ENCODE results near the gene SNRK. TPM values are rescaled to one million over a fixed set of nuclear protein-coding genes. Genes with fewer than 3 reads are reported as not detected.

The SNRK gene
- total and polyA plus RNA-seq, 2 of the 13 experiments (the other 11 are each of a cell fraction or from before 2014, with no cell fraction given), result 11.4 to 16.1 TPM

DNA sequence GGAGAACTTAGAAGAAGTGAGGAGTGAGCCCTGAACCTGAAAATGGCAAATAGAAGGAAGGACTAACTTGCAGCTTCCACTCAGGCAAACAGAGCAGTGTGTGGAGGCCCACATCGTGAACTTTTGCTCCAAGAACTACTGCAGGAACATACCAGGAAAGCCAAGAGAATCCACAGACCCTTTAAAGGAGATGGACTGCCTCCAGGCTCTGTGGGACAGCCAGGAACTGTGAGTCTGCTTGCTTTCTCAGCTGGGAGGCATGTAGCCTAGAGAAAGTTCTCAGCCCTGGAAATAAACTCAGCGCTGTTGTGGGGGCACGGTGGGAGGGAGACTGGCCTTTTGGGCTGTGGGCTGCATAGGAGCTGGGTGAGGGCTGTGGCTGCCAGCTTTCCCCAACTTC, 93.0 kb downstream of the SNRK start (continued):
- TF ChIP-seq ZNF513 (CRISPR knock-in tag; conservative IDR thresholded peaks at IDR 0.05), result no peak
- TF ChIP-seq, protein P1, sequence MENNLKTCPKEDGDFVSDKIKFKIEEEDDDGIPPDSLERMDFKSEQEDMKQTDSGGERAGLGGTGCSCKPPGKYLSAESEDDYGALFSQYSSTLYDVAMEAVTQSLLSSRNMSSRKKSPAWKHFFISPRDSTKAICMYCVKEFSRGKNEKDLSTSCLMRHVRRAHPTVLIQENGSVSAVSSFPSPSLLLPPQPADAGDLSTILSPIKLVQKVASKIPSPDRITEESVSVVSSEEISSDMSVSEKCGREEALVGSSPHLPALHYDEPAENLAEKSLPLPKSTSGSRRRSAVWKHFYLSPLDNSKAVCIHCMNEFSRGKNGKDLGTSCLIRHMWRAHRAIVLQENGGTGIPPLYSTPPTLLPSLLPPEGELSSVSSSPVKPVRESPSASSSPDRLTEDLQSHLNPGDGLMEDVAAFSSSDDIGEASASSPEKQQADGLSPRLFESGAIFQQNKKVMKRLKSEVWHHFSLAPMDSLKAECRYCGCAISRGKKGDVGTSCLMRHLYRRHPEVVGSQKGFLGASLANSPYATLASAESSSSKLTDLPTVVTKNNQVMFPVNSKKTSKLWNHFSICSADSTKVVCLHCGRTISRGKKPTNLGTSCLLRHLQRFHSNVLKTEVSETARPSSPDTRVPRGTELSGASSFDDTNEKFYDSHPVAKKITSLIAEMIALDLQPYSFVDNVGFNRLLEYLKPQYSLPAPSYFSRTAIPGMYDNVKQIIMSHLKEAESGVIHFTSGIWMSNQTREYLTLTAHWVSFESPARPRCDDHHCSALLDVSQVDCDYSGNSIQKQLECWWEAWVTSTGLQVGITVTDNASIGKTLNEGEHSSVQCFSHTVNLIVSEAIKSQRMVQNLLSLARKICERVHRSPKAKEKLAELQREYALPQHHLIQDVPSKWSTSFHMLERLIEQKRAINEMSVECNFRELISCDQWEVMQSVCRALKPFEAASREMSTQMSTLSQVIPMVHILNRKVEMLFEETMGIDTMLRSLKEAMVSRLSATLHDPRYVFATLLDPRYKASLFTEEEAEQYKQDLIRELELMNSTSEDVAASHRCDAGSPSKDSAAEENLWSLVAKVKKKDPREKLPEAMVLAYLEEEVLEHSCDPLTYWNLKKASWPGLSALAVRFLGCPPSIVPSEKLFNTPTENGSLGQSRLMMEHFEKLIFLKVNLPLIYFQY (CRISPR knock-in tag; IDR thresholded peaks at IDR 0.05; ENCODE audit: borderline replicate concordance), result no peak
- TF ChIP-seq ETV6 (CRISPR knock-in tag; conservative IDR thresholded peaks at IDR 0.05), result no peak
- no peak for TF ChIP-seq ZNF34 (CRISPR knock-in tag; IDR thresholded peaks at IDR 0.05; ENCODE audit: borderline replicate concordance)
- TF ChIP-seq, protein P2, sequence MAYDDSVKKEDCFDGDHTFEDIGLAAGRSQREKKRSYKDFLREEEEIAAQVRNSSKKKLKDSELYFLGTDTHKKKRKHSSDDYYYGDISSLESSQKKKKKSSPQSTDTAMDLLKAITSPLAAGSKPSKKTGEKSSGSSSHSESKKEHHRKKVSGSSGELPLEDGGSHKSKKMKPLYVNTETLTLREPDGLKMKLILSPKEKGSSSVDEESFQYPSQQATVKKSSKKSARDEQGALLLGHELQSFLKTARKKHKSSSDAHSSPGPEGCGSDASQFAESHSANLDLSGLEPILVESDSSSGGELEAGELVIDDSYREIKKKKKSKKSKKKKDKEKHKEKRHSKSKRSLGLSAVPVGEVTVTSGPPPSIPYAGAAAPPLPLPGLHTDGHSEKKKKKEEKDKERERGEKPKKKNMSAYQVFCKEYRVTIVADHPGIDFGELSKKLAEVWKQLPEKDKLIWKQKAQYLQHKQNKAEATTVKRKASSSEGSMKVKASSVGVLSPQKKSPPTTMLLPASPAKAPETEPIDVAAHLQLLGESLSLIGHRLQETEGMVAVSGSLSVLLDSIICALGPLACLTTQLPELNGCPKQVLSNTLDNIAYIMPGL (CRISPR knock-in tag; IDR thresholded peaks at IDR 0.05; ENCODE audit: borderline replicate concordance in 1 of 2, low read depth in 1 of 2), result no peak
- TF ChIP-seq GATAD2A (CRISPR knock-in tag; IDR thresholded peaks at IDR 0.05), result no peak

Measured in HepG2 (cell line).